T-cell (primary cell): ENCODE data around the gene PDE10A. TPM values are rescaled to one million over a fixed set of nuclear protein-coding genes. Genes with fewer than 3 reads are reported as not detected.
"Not testable (repeated sequence)": the region's sequence is repeated elsewhere in the genome, so short reads cannot be mapped to it uniquely, and the experiment has no call there.

Source experiments
- ATAC-seq, 4 experiments: fragments of 200-7000 bp in 3 of 4; fragments of 150-1000 bp in 1 of 4; cut with Tn5 transposase; replicated peaks in 1 of 4; 1 replicate in 3 of 4; 2 replicates in 1 of 4; pipeline ENCODE4 v1.10.0; 2021; ENCODE audit warnings: moderate library complexity in 3 of 4, mild to moderate bottlenecking in 2 of 4, moderate number of reproducible peaks in 1 of 4
- CTCF ChIA-PET, 2 donors: fragments of 300-600 bp; sonication (Branson Sonifier 250); formaldehyde crosslinking; loops; one replicate each; lab custom pipeline; 2022; ENCODE audit warnings: antibody characterized with exemption in 2 of 2; lab: Charles Lee
- POLR2A ChIA-PET, 2 donors: fragments of 300-600 bp; sonication (Branson Sonifier 250); formaldehyde crosslinking; loops; one replicate each; lab custom pipeline; 2022; ENCODE audit warnings: antibody characterized with exemption in 2 of 2; lab: Charles Lee
- DNase-seq, 35 experiments: peaks; one replicate each; pipeline versions ENCODE4 v3.0.0 to v3.0.0-alpha.2; 2013 to 2023
- H3K27ac ChIP-seq: one replicate; pipeline ENCODE4 v1.5.1; 2013; ENCODE audit warnings: low read length
- H3K27me3 ChIP-seq, 2 experiments: replicated peaks in 1 of 2; 1 replicate in 1 of 2; 2 replicates in 1 of 2; pipeline versions ENCODE4 v1.6.1 to v1.7.0; 2013; ENCODE audit warnings: low read length in 1 of 2, mixed read lengths in 1 of 2; ENCODE audit not compliant: control insufficient read depth in 2 of 2, insufficient read depth in 2 of 2; ENCODE audit errors: extremely low read depth in 1 of 2
- H3K36me3 ChIP-seq, 2 donors: 1 replicate in 1 of 2; 2 replicates in 1 of 2; pipeline versions ENCODE4 v1.6.1 to v1.7.0; 2013; ENCODE audit warnings: low read length in 1 of 2; ENCODE audit not compliant: control insufficient read depth in 2 of 2, insufficient read depth in 1 of 2; ENCODE audit errors: extremely low read depth in 1 of 2
- H3K4me1 ChIP-seq, 2 experiments: 1 replicate in 1 of 2; 2 replicates in 1 of 2; pipeline versions ENCODE4 v1.6.1 to v1.7.0; 2013; ENCODE audit warnings: low read length in 2 of 2, mixed read lengths in 1 of 2; ENCODE audit not compliant: insufficient read depth in 2 of 2, control insufficient read depth in 1 of 2; ENCODE audit errors: extremely low read depth in 1 of 2
- H3K4me3 ChIP-seq, 2 donors: 1 replicate in 1 of 2; 2 replicates in 1 of 2; pipeline versions ENCODE4 v1.5.1 to v1.7.0; 2013; ENCODE audit warnings: mild to moderate bottlenecking in 2 of 2, low read length in 1 of 2, moderate library complexity in 1 of 2; ENCODE audit not compliant: control insufficient read depth in 1 of 2; ENCODE audit errors: extremely low read depth in 1 of 2
- H3K9me3 ChIP-seq: 2 replicates; pipeline ENCODE4 v1.7.0; 2013
- H3K27ac Mint-ChIP-seq, 2 donors: one replicate each; pipeline ENCODE4 v1.8.0; 2020 to 2021; ENCODE audit warnings: mild to moderate bottlenecking in 2 of 2, mixed read lengths in 2 of 2
- H3K27me3 Mint-ChIP-seq, 2 donors: one replicate each; pipeline ENCODE4 v1.8.0; 2021 to 2022; ENCODE audit warnings: mixed read lengths in 2 of 2
- H3K36me3 Mint-ChIP-seq: one replicate; pipeline ENCODE4 v1.8.0; 2021; ENCODE audit warnings: mixed read lengths
- H3K4me1 Mint-ChIP-seq, 3 donors: one replicate each; pipeline ENCODE4 v1.8.0; 2020 to 2022; ENCODE audit warnings: mixed read lengths in 3 of 3, mild to moderate bottlenecking in 1 of 3
- H3K4me3 Mint-ChIP-seq, 3 donors: one replicate each; pipeline ENCODE4 v1.8.0; 2020 to 2022; ENCODE audit warnings: mild to moderate bottlenecking in 3 of 3, mixed read lengths in 3 of 3, moderate library complexity in 3 of 3
- H3K9me3 Mint-ChIP-seq, 3 donors: one replicate each; pipeline ENCODE4 v1.8.0; 2020 to 2022; ENCODE audit warnings: mixed read lengths in 3 of 3
- WGBS: methylation state at CpG from one replicate; pipeline ENCODE4 v1.1.5; 2013; ENCODE audit warnings: missing lambda C conversion rate; ENCODE audit not compliant: insufficient coverage; 5-methylcytosine and 5-hydroxymethylcytosine counted together
- total RNA-seq, 35 experiments: library from RNA in 6 of 35; stranded (reverse) in 6 of 35; fragments of 120-200 nt in 1 of 35; gene quantifications; one replicate each; pipeline versions ENCODE4 v1.2.1 to v1.2.4 and lab custom pipeline; 2013 to 2026

The PDE10A gene
- total RNA-seq, 5 donors from 2014 or later (not counting 1 experiment from before 2014, with no cell fraction given), result 0.12 TPM; not detected in 4

DNA sequence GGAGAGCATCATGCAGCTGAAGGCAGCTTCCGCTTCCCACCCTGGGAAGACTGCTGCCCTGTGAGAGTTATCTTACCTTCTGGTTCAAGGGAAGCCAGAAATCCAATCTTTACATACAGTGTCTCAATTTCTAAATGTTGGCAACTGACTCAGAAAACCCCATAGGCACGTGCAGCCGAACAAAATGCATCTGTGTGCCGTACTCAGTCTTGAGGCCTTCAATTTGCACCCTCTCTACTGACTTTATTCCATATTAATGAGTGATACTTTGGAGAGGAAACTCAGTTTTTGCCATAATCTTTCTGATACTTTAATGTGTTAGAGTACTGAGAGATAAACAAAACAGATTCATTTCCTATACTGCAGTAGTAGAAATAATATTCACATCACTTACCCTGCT lies 181.1 kb downstream of the PDE10A start:
- Mint-ChIP-seq H3K4me3 (no peak overlapping the region), H3K27ac (no peak overlapping the region), H3K27me3 (no peaks in the 10 kb centered on the region), H3K4me1 (no peaks in the 10 kb centered on the region), H3K36me3 (no peaks in the 10 kb centered on the region), H3K9me3 (peaks cover 0 to 4% (median 0%) of the 10 kb centered on the region in 3 donors)
- WGBS, result 75% methylated on average over 1 of the region's 4 CpGs
- ChIA-PET POLR2A (no interaction called here), CTCF (interaction anchor here in 1 of 2 donors (0.6 kb wide), 1 partner anchor 401 kb away, joined by 4 read pairs; no protein-coding TSS in a partner anchor)
- Histone ChIP-seq H3K27me3 (no peaks in the 10 kb centered on the region), H3K4me1 (no peaks in the 10 kb centered on the region), H3K36me3 (no peaks in the 10 kb centered on the region), H3K27ac (no peak overlapping the region), H3K9me3 (no peaks in the 10 kb centered on the region), H3K4me3 (no peak overlapping the region)
- ATAC-seq (no peak), DNase-seq (no peak)

DNA sequence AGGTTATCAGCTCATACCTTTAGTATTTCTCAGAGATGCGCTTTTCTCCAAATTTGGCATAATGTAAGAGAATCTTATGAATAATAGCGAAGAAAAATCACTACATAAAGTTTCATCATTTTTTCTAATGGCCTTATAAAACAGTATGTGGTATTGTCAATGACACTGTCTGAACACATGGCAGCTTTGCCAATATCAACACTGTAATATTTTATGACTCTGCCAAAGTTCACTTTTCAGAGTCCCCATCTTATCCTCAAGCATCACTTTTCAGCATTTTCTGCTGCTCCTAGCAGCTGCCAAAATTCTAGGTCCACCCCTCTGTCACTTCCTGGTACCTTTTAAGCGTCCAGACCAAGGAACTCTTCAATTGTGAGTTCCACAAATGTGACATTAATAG lies 182.1 kb downstream of the PDE10A start:
- H3K36me3 ChIP-seq, result no peaks in the 10 kb centered on the region

DNA sequence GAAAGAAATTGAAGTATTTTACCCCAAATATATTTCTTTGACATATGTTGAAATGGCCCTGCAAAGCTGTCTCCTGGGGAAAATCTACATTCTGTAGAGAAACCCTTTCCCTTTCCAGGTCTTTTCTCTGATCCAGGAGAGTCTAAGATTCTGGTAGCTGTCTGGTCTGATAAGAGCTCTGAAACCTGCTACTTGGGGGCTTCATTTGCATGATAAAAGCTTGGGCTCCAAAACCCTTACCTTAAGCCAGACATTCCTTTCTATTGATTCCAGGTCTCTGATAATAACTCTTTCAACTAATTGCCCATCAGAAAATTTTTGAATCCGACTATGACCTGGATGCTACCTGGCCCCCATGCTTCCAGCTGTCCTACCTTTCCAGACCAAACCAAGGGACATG lies 184.5 kb downstream of the PDE10A start:
- H3K36me3 Mint-ChIP-seq, result no peaks in the 10 kb centered on the region
- Histone ChIP-seq H3K4me3 (no peak overlapping the region), H3K9me3 (no peaks in the 10 kb centered on the region), H3K27me3 (no peaks in the 10 kb centered on the region), H3K36me3 (no peaks in the 10 kb centered on the region), H3K27ac (no peak overlapping the region), H3K4me1 (no peaks in the 10 kb centered on the region)
- no peaks in the 10 kb centered on the region for H3K4me1 Mint-ChIP-seq
- no peak for DNase-seq
- no peaks in the 10 kb centered on the region for H3K9me3 Mint-ChIP-seq
- no peaks in the 10 kb centered on the region for H3K27me3 Mint-ChIP-seq
- ATAC-seq, result no peak
- H3K4me3 Mint-ChIP-seq, result no peak overlapping the region
- no peak overlapping the region for H3K27ac Mint-ChIP-seq
- POLR2A ChIA-PET, result no interaction called here
- CTCF ChIA-PET, result no interaction called here
- no CpG with 5 or more reads among the region's 1 CpG for WGBS

More for the DNA sequence above, 182.1 kb downstream of the PDE10A start:
- Mint-ChIP-seq H3K36me3 (no peaks in the 10 kb centered on the region), H3K4me1 (no peaks in the 10 kb centered on the region), H3K9me3 (no peaks in the 10 kb centered on the region), H3K27me3 (no peaks in the 10 kb centered on the region), H3K4me3 (no peak overlapping the region), H3K27ac (no peak overlapping the region)
- ChIA-PET CTCF (no interaction called here), POLR2A (no interaction called here)
- ATAC-seq (no peak), DNase-seq (no peak)
- WGBS, result 50% methylated on average over 1 of the region's 3 CpGs
- no peak overlapping the region for H3K27ac ChIP-seq
- no peak overlapping the region for H3K4me3 ChIP-seq
- no peaks in the 10 kb centered on the region for H3K27me3 ChIP-seq
- no peaks in the 10 kb centered on the region for H3K4me1 ChIP-seq
- H3K9me3 ChIP-seq, result no peaks in the 10 kb centered on the region

DNA sequence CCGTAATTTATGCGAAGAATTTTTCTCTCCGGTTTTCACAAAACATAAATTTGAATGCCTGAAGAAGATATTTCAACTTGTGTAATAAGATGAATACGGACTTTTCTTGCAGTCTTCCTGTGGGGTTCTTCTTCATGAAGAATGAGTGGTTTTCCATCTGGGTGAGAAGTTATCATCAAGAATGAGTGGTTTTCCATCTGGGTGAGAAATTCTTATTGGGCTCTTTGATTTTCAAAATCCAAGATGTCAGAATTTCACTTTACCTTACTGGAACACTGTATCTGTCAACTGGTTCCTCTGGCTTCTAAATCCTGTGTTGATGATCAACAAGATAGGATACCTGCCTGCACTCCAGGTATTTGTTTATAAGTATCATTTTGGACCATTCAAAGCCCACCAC lies 193.6 kb downstream of the PDE10A start:
- no peak overlapping the region for H3K27ac ChIP-seq
- ChIA-PET POLR2A (no interaction called here), CTCF (no interaction called here)
- ATAC-seq, result no peak
- H3K9me3 ChIP-seq, result no peaks in the 10 kb centered on the region
- H3K27me3 ChIP-seq, result no peaks in the 10 kb centered on the region
- H3K4me3 Mint-ChIP-seq, result no peak overlapping the region
- no peaks in the 10 kb centered on the region for H3K4me1 ChIP-seq
- WGBS, result 80% methylated on average over 2 of the region's 4 CpGs
- no peaks in the 10 kb centered on the region for H3K36me3 Mint-ChIP-seq
- H3K27ac Mint-ChIP-seq, result no peak overlapping the region
- H3K36me3 ChIP-seq, result no peaks in the 10 kb centered on the region
- peaks cover 3 to 17% (median 13%) of the 10 kb centered on the region in 3 donors for H3K9me3 Mint-ChIP-seq
- DNase-seq, result no peak
- H3K4me3 ChIP-seq, result no peak overlapping the region
- no peaks in the 10 kb centered on the region for H3K4me1 Mint-ChIP-seq
- no peaks in the 10 kb centered on the region for H3K27me3 Mint-ChIP-seq

DNA sequence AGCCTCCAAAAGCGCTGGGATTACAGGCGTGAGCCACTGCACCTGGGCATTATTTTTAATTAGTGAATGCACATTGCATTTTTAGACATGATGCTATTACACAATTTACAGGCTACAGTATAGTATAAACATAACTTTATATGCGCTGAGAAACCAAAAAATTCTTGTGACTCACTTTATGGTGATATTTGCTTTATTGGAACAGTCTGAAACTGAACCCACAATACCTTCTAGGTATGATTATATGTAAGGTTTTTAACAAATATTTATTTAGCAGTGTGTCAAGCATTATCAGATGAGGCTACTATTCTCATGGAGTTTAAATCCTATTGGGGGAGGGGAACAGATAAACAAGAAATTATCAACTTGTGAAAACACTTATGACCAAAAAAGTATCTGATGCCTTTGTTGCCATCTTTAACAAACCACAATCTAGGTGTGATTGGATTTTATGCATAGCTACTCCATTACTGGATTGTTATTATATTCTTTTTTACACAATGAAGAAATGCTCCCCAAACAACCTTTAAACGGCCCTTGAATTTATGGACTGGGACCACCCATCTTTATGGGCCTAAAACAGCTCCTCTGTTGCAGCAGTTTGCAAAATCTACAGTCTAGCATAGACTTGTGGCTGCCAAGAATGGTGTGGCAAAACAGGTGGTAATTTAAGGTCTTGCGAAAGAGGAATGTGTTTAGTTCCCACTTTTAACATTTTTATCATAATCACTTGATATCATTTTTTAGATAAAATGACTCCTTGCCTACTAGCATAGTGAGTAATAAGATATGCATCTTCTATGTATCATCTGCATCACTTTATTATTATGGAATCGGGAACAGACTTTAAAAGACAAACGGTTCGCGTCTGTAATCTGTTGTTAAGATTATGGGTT lies 194.5 kb downstream of the PDE10A start:
- DNase-seq (no peak), ATAC-seq (no peak)
- no peaks in the 10 kb centered on the region for H3K27me3 ChIP-seq
- no peaks in the 10 kb centered on the region for H3K4me1 ChIP-seq
- no CpG with 5 or more reads among the region's 9 CpGs for WGBS
- no peaks in the 10 kb centered on the region for H3K9me3 ChIP-seq
- no peak overlapping the region for H3K27ac ChIP-seq
- Mint-ChIP-seq H3K27ac (no peak overlapping the region), H3K27me3 (no peaks in the 10 kb centered on the region), H3K36me3 (no peaks in the 10 kb centered on the region), H3K4me3 (no peak overlapping the region), H3K4me1 (no peaks in the 10 kb centered on the region), H3K9me3 (peaks cover 7 to 20% (median 18%) of the 10 kb centered on the region in 3 donors)
- no peaks in the 10 kb centered on the region for H3K36me3 ChIP-seq
- no peak overlapping the region for H3K4me3 ChIP-seq
- CTCF ChIA-PET, result no interaction called here
- POLR2A ChIA-PET, result no interaction called here

DNA sequence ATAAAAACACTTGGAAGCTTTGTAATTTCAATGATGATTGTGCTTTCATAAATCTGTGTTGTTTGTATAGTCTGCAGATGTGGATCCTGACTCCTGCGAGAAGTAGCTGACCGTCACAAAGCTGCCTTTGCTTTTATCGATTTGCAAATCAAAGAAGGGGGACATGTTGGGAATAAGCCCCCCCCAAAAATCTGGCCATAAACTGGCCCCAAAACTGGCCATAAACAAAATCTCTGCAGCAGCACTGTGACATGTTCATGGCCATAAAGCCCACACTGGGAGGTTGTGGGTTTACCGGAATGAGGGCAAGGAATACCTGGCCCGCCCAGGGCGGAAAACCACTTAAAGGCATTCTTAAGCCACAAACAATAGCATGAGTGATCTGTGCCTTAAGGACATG lies 199.5 kb downstream of the PDE10A start:
- DNase-seq, H3K4me1 ChIP-seq, H3K4me3 ChIP-seq, CTCF ChIA-PET, H3K27me3 Mint-ChIP-seq, H3K4me3 Mint-ChIP-seq, H3K27ac ChIP-seq, H3K4me1 Mint-ChIP-seq, H3K36me3 Mint-ChIP-seq, H3K36me3 ChIP-seq, H3K27ac Mint-ChIP-seq, POLR2A ChIA-PET, ATAC-seq, H3K9me3 ChIP-seq, H3K27me3 ChIP-seq: not testable (repeated sequence)
- 100% methylated on average over 1 of the region's 6 CpGs for WGBS
- H3K9me3 Mint-ChIP-seq, result peaks cover 22 to 44% (median 24%) of the 10 kb centered on the region in 3 donors
